ENCODE data around the gene MNT. TPM values are rescaled to one million over a fixed set of nuclear protein-coding genes. Genes with fewer than 3 reads are reported as not detected.

The MNT gene
- total RNA-seq, 6 donors from 2014 or later, result 14.9 to 68.1 (median 38.6) TPM

- H3K4me3 ChIP-seq, result no peak overlapping the region
- WGBS, 2 donors, result 100% methylated on average over 1 of the region's 1 CpG
- DNase-seq (no peak), ATAC-seq (ENCODE audit: low FRiP score in 2 of 2) (no peak)
- peaks cover 0 to 12% (median 5%) of the 10 kb centered on the region in 4 donors for H3K36me3 ChIP-seq
- H3K27ac ChIP-seq, result no peak overlapping the region
- TF ChIP-seq POLR2AphosphoS5 (IDR thresholded peaks at IDR 0.05) (no peak), POLR2A (IDR thresholded peaks at IDR 0.05) (no peak), CTCF (IDR thresholded peaks at IDR 0.05) (no peak), EP300 (IDR thresholded peaks at IDR 0.05) (no peak)
- no peaks in the 10 kb centered on the region for H3K4me1 ChIP-seq
- no peaks in the 10 kb centered on the region for H3K9me3 ChIP-seq
- H3K27me3 ChIP-seq, result no peaks in the 10 kb centered on the region
These were observed 27.1 kb upstream of the MNT start for GRCh38 chr17:2427910-2428309.

DNA sequence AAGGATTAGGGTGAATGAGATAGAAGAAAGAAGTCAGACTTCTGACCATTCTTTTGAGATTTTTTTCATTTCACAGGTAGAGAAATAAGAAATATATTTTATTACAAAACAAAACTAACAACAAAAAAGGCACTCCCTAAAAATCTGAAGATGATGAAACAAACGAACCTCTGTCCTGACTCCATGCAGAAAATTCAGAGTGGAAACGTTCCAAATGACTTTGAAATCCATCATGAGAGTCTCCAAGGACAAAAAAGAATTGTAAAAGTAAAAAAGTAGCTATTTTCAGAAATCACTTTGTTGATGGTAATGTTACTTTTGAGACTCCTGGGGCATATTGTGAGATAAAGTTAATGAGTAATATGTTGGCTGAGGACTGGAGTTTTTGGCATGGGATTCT, 26.4 kb upstream of the MNT start:
- Histone ChIP-seq H3K27ac (no peak overlapping the region), H3K4me3 (no peak overlapping the region), H3K36me3 (peaks cover 0 to 6% (median 1%) of the 10 kb centered on the region in 4 donors), H3K27me3 (no peaks in the 10 kb centered on the region), H3K4me1 (no peaks in the 10 kb centered on the region), H3K9me3 (no peaks in the 10 kb centered on the region)
- TF ChIP-seq EP300 (IDR thresholded peaks at IDR 0.05), result no peak
- no peak for TF ChIP-seq CTCF (IDR thresholded peaks at IDR 0.05)
- no peak for TF ChIP-seq POLR2AphosphoS5 (IDR thresholded peaks at IDR 0.05)
- no peak for TF ChIP-seq POLR2A (IDR thresholded peaks at IDR 0.05)
- DNase-seq (no peak), ATAC-seq (ENCODE audit: low FRiP score in 2 of 2) (no peak)
- WGBS, 2 donors, result 72 to 87% methylated on average over 2 of the region's 2 CpGs

GRCh38 chr17:2423271-2423670, 22.4 kb upstream of the MNT start:
- H3K27ac ChIP-seq, result no peak overlapping the region
- TF ChIP-seq CTCF (IDR thresholded peaks at IDR 0.05) (no peak), EP300 (IDR thresholded peaks at IDR 0.05) (no peak), POLR2A (IDR thresholded peaks at IDR 0.05) (no peak), POLR2AphosphoS5 (IDR thresholded peaks at IDR 0.05) (no peak)
- no peak overlapping the region for H3K4me3 ChIP-seq
- ATAC-seq (ENCODE audit: low FRiP score in 2 of 2), result no peak
- WGBS, 2 donors, result 88 to 94% methylated on average over 4 to 6 of the region's 6 CpGs
- peaks cover 0 to 5% (median 2%) of the 10 kb centered on the region in 4 donors for H3K4me1 ChIP-seq
- H3K36me3 ChIP-seq, result peaks cover 0 to 32% (median 17%) of the 10 kb centered on the region in 4 donors
- H3K27me3 ChIP-seq, result no peaks in the 10 kb centered on the region
- DNase-seq, result no peak
- no peaks in the 10 kb centered on the region for H3K9me3 ChIP-seq

DNA sequence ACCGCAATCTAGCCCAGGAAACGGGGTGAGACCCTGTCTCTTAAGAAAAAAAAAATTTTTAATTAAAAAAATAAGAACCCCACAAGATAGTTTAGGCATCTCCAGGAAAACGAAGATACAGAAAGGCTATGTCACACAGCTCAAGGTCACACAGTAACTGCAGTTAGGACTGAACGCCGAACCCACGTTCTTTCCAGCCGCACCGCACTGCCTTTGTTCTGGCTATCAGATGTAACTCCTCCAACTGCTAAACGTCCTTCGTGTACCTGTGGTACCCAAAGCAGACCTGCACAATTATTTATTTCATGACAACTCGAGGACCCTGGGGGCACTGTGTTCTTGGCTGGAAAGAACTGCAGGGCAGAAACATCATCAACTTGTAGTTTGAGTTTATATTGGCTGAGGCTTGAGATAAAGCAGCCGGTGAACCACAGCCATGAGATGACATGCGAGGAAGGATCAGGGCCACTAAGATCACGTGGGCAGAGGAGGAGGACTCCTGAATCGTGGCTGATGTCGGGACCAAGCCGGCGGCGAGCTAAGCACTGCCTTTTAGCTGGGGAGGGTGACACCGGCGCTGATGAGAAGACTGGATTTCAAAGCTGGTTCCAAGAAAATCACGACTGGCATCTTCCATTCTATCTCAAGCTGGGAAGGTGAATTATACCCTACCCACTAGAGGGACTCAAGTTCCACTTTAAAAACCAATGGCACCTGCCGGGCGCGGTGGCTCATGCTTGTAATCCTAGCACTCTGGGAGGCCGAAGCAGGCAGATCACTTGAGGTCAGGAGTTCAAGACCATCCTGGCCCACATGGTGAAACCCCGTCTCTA, 20.7 kb upstream of the MNT start:
- no peaks in the 10 kb centered on the region for H3K27me3 ChIP-seq
- H3K4me3 ChIP-seq, result no peak overlapping the region
- H3K4me1 ChIP-seq, result peaks cover 0 to 7% (median 3%) of the 10 kb centered on the region in 4 donors
- DNase-seq, result no peak
- TF ChIP-seq EP300 (IDR thresholded peaks at IDR 0.05) (no peak), CTCF (IDR thresholded peaks at IDR 0.05) (peak in 1 of 6 experiments; percentile 6)
- no peaks in the 10 kb centered on the region for H3K9me3 ChIP-seq
- no peak overlapping the region for H3K27ac ChIP-seq
- ATAC-seq (ENCODE audit: low FRiP score in 2 of 2), result no peak
- WGBS, 2 donors, result 83 to 86% methylated on average over 25 to 27 of the region's 27 CpGs
- peaks cover 0 to 37% (median 17%) of the 10 kb centered on the region in 4 donors for H3K36me3 ChIP-seq

GRCh38 chr17:2420176-2420575, 19.3 kb upstream of the MNT start:
- no peaks in the 10 kb centered on the region for H3K9me3 ChIP-seq
- no peak for DNase-seq
- TF ChIP-seq POLR2AphosphoS5 (IDR thresholded peaks at IDR 0.05) (no peak), CTCF (IDR thresholded peaks at IDR 0.05) (no peak), EP300 (IDR thresholded peaks at IDR 0.05) (no peak), POLR2A (IDR thresholded peaks at IDR 0.05) (no peak)
- WGBS, 2 donors, result 75 to 84% methylated on average over 12 of the region's 12 CpGs
- no peak for ATAC-seq (ENCODE audit: low FRiP score in 2 of 2)
- H3K27ac ChIP-seq, result no peak overlapping the region
- no peak overlapping the region for H3K4me3 ChIP-seq
- H3K4me1 ChIP-seq, result peaks cover 4 to 11% (median 10%) of the 10 kb centered on the region in 4 donors
- H3K36me3 ChIP-seq, result peaks cover 0 to 37% (median 16%) of the 10 kb centered on the region in 4 donors
- no peaks in the 10 kb centered on the region for H3K27me3 ChIP-seq
